Omental fat pad (tissue), 4 donors: ENCODE data around the gene SERINC2. TPM values are rescaled to one million over a fixed set of nuclear protein-coding genes. Genes with fewer than 3 reads are reported as not detected.

Source experiments
- ATAC-seq: fragments of 150-250 bp; one replicate; pipeline ENCODE4 v1.9.1; 2016; ENCODE audit warnings: mild to moderate bottlenecking, moderate library complexity; ENCODE audit not compliant: low FRiP score
- DNase-seq: peaks from one replicate; pipeline ENCODE4 v3.0.0-alpha.2; 2019; ENCODE audit warnings: low spot score
- CTCF ChIP-seq, 3 donors: fragments of 450-650 bp; IDR thresholded peaks; one replicate each; pipeline ENCODE4 v1.5.1; 2016 to 2017; ENCODE audit warnings: antibody characterized with exemption in 3 of 3, mild to moderate bottlenecking in 3 of 3, moderate library complexity in 2 of 3
- total RNA-seq, 4 donors: library from RNA; depleted of rRNA; stranded (reverse); fragments of >200 nt; gene quantifications; one replicate each; pipeline ENCODE4 v1.1.0, GENCODE V29; 2016

The SERINC2 gene
- total RNA-seq, 4 donors from 2014 or later, result 2.2 to 12.2 (median 5.4) TPM

- TF ChIP-seq CTCF (IDR thresholded peaks at IDR 0.05), result no peak
- ATAC-seq (no peak), DNase-seq (no peak)
Observed at GRCh38 chr1:31376375-31377134, 36.5 kb upstream of the SERINC2 start.

GRCh38 chr1:31377364-31377863, 35.6 kb upstream of the SERINC2 start:
- ATAC-seq (no peak), DNase-seq (no peak)
- TF ChIP-seq CTCF (IDR thresholded peaks at IDR 0.05), result no peak

GRCh38 chr1:31378001-31378400, 35.0 kb upstream of the SERINC2 start:
- ATAC-seq, result no peak
- no peak for TF ChIP-seq CTCF (IDR thresholded peaks at IDR 0.05)
- DNase-seq, result no peak

- DNase-seq (no peak), ATAC-seq (no peak)
- no peak for TF ChIP-seq CTCF (IDR thresholded peaks at IDR 0.05)
Observed at GRCh38 chr1:31380181-31380580, 32.8 kb upstream of the SERINC2 start.

GRCh38 chr1:31381394-31382294, 31.4 kb upstream of the SERINC2 start:
- ATAC-seq (no peak), DNase-seq (no peak)
- TF ChIP-seq CTCF (IDR thresholded peaks at IDR 0.05), result no peak

GRCh38 chr1:31382379-31382989, 30.5 kb upstream of the SERINC2 start:
- TF ChIP-seq CTCF (IDR thresholded peaks at IDR 0.05), result no peak
- ATAC-seq (no peak), DNase-seq (no peak)
